ENCODE measurements around the gene RABGGTA.

RABGGTA gene, protein sequence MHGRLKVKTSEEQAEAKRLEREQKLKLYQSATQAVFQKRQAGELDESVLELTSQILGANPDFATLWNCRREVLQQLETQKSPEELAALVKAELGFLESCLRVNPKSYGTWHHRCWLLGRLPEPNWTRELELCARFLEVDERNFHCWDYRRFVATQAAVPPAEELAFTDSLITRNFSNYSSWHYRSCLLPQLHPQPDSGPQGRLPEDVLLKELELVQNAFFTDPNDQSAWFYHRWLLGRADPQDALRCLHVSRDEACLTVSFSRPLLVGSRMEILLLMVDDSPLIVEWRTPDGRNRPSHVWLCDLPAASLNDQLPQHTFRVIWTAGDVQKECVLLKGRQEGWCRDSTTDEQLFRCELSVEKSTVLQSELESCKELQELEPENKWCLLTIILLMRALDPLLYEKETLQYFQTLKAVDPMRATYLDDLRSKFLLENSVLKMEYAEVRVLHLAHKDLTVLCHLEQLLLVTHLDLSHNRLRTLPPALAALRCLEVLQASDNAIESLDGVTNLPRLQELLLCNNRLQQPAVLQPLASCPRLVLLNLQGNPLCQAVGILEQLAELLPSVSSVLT

DNA sequence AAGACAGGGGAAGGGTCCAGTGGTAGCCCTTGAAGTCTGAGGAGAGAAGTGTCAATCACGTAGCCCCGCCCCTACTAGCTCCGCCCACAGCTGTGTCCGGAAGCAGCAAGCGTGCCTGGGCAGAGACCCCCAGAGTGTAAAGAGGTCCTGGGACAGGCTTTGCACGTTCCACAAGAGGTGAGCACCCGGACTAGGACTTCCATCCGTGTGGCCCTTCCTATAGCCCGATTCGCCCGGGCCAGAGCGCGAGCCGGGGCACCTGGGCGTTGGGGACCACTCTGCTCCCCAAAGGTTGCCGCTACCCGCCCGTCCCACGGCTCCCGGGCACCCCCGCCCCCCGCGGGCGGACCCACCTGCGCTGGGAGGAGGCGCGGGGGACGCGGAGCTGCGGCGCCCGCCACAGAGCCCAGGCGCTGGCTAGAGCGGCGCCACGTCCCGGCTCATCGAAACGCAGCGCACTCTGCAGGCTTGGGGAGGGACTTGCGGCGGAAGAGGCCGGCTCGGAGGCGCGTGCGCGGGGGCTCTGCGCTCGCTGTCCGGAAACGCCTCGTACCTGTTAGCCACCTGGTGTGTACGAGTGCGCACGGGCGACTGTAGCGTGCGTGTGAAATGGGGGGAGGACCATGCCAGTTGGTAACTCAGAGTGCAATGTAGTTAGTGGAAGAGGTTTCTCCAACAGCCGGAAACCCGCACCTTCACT lies at the start of gene RABGGTA:
RABGGTA (minus strand) TSS at position 464 of the 700 bp plus-strand sequence. CDS start 482 bp downstream, outside the sequence.
- peak within 1 kb of the TSS; percentile 96 for H3K27ac ChIP-seq (ENCODE audit: low read depth, low read length)
- H3K9me3 ChIP-seq (ENCODE audit: control insufficient read depth, insufficient read depth, low read length): no peaks in the 10 kb centered on the region
- no peaks in the 10 kb centered on the region for H3K27me3 ChIP-seq (ENCODE audit: control insufficient read depth, insufficient read depth, low read length)
- H3K36me3 ChIP-seq (ENCODE audit: control insufficient read depth, insufficient read depth, low read length): peaks cover 6% of the 10 kb centered on the region
- peak within 1 kb of the TSS; percentile 95 for H3K9ac ChIP-seq (ENCODE audit: low read depth, low read length)
- H3K4me3 ChIP-seq (ENCODE audit: low read depth, low read length): peak within 1 kb of the TSS; percentile 90
- H3K4me1 ChIP-seq (ENCODE audit: control insufficient read depth, insufficient read depth, low read length): peaks cover 7% of the 10 kb centered on the region; the same call in 1 of the 2 replicates

DNA sequence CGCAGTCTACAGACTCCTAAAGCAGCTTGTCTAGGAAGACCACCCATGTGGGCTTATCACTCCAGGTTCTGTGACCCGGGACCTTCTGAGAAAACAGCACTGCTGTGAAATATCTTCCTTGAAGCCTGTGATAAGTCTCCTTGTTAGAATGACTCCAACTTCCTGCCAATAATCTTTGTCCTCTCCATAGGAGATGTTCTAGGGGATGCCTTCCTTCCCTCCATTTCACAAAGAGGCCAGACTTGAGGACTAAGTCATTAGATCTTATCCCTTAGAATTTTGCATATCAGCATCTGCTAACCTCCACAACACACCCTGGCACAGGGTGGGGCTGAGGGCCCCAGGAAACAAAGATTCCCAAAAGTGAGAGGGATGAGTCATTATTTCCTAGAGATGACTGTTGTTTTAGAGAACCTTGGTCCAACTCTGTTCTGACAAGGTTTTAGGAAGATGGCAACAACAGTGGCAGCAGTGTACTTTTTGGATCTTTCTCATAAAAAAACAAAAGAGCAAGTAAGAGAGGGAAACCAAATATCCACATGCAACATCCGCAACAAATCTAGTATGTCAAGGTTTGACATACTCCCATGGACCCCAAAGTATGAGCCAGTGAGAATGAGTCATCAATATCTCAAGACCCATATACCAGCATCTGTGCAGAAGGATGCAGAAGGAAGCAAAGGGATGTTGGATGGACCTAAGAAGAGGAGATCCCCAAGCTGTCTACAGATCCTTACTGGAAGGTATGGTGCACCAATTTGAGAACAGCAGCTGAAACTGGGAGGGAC lies 45.9 kb upstream of the RABGGTA start:
- no peaks in the 10 kb centered on the region for H3K4me1 ChIP-seq (ENCODE audit: control insufficient read depth, insufficient read depth, low read length)
- no peaks in the 10 kb centered on the region for H3K9me3 ChIP-seq (ENCODE audit: control insufficient read depth, insufficient read depth, low read length)
- H3K36me3 ChIP-seq (ENCODE audit: control insufficient read depth, insufficient read depth, low read length): no peaks in the 10 kb centered on the region
- H3K27me3 ChIP-seq (ENCODE audit: control insufficient read depth, insufficient read depth, low read length): peaks cover 38% of the 10 kb centered on the region
- H3K27ac ChIP-seq (ENCODE audit: low read depth, low read length): no peak overlapping the region
- H3K4me3 ChIP-seq (ENCODE audit: low read depth, low read length): no peak overlapping the region
- H3K9ac ChIP-seq (ENCODE audit: low read depth, low read length): no peak overlapping the region

DNA sequence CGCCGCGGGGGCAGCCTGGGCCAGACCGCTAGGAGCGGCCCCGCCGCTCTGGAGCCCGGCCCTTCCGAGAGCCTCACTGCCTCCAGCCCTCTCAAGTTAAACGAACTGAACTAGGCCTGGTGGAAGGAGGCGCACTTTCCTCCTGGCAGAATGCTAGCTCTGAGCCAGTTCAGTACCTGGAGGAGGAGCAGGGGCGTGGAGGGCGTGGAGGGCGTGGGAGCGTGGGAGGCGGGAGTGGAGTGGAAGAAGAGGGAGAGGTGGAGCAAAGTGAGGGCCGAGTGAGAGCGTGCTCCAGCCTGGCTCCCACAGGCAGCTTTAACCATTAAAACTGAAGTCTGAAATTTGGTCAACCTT lies 45.2 kb upstream of the RABGGTA start:
- Histone ChIP-seq H3K36me3 (ENCODE audit: control insufficient read depth, insufficient read depth, low read length) (no peaks in the 10 kb centered on the region), H3K9me3 (ENCODE audit: control insufficient read depth, insufficient read depth, low read length) (no peaks in the 10 kb centered on the region), H3K4me1 (ENCODE audit: control insufficient read depth, insufficient read depth, low read length) (no peaks in the 10 kb centered on the region), H3K9ac (ENCODE audit: low read depth, low read length) (no peak overlapping the region), H3K27ac (ENCODE audit: low read depth, low read length) (no peak overlapping the region), H3K27me3 (ENCODE audit: control insufficient read depth, insufficient read depth, low read length) (peaks cover 38% of the 10 kb centered on the region), H3K4me3 (ENCODE audit: low read depth, low read length) (no peak overlapping the region)

DNA sequence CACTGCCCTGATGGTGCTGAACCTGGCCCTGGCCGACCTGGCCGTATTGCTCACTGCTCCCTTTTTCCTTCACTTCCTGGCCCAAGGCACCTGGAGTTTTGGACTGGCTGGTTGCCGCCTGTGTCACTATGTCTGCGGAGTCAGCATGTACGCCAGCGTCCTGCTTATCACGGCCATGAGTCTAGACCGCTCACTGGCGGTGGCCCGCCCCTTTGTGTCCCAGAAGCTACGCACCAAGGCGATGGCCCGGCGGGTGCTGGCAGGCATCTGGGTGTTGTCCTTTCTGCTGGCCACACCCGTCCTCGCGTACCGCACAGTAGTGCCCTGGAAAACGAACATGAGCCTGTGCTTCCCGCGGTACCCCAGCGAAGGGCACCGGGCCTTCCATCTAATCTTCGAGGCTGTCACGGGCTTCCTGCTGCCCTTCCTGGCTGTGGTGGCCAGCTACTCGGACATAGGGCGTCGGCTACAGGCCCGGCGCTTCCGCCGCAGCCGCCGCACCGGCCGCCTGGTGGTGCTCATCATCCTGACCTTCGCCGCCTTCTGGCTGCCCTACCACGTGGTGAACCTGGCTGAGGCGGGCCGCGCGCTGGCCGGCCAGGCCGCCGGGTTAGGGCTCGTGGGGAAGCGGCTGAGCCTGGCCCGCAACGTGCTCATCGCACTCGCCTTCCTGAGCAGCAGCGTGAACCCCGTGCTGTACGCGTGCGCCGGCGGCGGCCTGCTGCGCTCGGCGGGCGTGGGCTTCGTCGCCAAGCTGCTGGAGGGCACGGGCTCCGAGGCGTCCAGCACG lies 44.6 kb upstream of the RABGGTA start:
- Histone ChIP-seq H3K4me3 (ENCODE audit: low read depth, low read length) (no peak overlapping the region), H3K36me3 (ENCODE audit: control insufficient read depth, insufficient read depth, low read length) (no peaks in the 10 kb centered on the region), H3K4me1 (ENCODE audit: control insufficient read depth, insufficient read depth, low read length) (no peaks in the 10 kb centered on the region), H3K9me3 (ENCODE audit: control insufficient read depth, insufficient read depth, low read length) (no peaks in the 10 kb centered on the region), H3K27me3 (ENCODE audit: control insufficient read depth, insufficient read depth, low read length) (peaks cover 38% of the 10 kb centered on the region), H3K9ac (ENCODE audit: low read depth, low read length) (no peak overlapping the region), H3K27ac (ENCODE audit: low read depth, low read length) (no peak overlapping the region)

DNA sequence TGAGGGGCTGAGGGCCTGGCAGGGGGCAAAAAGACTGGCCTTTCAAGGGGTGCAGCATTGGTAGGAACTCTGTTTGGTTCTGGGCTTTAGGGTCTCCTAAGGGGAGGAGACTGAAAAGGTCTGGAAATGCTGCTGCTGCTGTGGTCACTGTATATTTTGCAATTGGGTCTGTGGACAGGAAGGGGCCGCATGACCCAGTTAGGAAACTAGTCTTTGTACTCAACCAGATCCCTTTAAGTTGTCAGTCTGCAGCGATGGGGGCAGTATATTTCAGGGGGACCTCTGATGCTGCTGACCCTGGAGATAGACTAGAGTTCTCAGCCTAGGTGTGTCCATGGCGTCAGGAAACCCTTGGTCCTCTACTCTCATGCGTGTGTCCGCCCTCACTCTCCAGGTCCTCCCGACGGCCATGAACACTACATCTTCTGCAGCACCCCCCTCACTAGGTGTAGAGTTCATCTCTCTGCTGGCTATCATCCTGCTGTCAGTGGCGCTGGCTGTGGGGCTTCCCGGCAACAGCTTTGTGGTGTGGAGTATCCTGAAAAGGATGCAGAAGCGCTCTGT lies 43.9 kb upstream of the RABGGTA start:
- Histone ChIP-seq H3K9me3 (ENCODE audit: control insufficient read depth, insufficient read depth, low read length) (no peaks in the 10 kb centered on the region), H3K4me3 (ENCODE audit: low read depth, low read length) (no peak overlapping the region), H3K36me3 (ENCODE audit: control insufficient read depth, insufficient read depth, low read length) (no peaks in the 10 kb centered on the region), H3K9ac (ENCODE audit: low read depth, low read length) (no peak overlapping the region), H3K27ac (ENCODE audit: low read depth, low read length) (no peak overlapping the region), H3K27me3 (ENCODE audit: control insufficient read depth, insufficient read depth, low read length) (peaks cover 38% of the 10 kb centered on the region), H3K4me1 (ENCODE audit: control insufficient read depth, insufficient read depth, low read length) (no peaks in the 10 kb centered on the region)

DNA sequence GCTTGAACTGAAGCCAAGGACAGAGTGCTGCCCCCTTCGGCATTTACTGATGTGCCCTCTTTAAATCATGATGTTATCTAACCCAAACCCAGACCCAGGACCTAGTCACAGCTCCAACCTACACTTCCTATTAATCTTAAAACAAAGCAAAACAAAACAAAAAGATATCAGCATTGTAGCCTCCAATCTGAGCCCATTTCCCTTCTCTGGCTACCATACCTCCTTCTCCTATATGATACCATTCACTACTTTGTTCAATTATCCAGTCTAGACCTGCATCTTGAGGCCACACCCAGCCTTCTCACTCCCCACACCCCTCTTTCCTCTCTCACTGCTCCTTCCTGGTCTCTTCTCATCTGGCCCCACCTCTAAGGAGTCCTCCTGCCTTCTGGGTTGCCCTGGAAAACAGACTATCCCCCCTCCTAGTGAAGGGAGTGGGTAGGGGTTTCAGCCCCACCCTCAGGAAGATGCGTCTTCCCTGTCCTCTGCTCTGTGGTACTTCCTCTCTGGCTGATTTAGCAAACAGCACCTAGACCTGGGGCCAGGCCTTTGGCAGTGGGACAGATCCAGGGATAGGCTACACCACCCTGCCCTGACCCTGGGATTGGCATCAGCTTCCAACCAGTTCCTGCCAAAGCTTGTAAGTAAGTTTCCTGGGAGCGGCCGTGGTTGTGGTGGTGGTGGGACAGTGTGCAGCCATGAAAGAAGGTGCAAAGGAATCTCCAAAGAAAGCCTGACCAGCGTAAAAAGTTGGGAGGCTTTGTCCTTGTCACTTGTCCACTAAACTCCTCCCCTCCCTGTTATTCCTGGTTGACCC lies 43.2 kb upstream of the RABGGTA start:
- Histone ChIP-seq H3K27me3 (ENCODE audit: control insufficient read depth, insufficient read depth, low read length) (peaks cover 31% of the 10 kb centered on the region), H3K9ac (ENCODE audit: low read depth, low read length) (no peak overlapping the region), H3K4me1 (ENCODE audit: control insufficient read depth, insufficient read depth, low read length) (no peaks in the 10 kb centered on the region), H3K27ac (ENCODE audit: low read depth, low read length) (no peak overlapping the region), H3K36me3 (ENCODE audit: control insufficient read depth, insufficient read depth, low read length) (no peaks in the 10 kb centered on the region), H3K4me3 (ENCODE audit: low read depth, low read length) (no peak overlapping the region), H3K9me3 (ENCODE audit: control insufficient read depth, insufficient read depth, low read length) (no peaks in the 10 kb centered on the region)

DNA sequence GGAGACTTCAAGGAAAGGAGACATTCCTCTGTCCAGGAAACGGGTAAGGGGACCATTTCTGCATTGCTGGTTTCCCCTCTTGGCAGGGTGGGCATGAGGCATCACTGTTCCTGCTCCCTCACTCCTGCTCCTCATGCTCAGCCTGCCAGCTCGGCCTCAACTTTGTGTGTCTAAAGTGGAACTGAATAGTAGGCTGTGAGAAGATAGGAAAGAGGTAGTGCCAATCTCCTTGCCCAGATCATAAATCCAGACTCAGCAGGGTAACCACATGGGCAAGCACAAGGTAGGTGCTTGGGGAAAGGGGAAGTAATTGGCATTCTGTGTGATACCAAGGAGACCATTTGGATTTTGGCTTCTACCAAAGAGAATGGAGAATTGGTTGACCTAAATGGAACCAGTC lies 42.5 kb upstream of the RABGGTA start:
- Histone ChIP-seq H3K9me3 (ENCODE audit: control insufficient read depth, insufficient read depth, low read length) (no peaks in the 10 kb centered on the region), H3K36me3 (ENCODE audit: control insufficient read depth, insufficient read depth, low read length) (peaks cover 3% of the 10 kb centered on the region), H3K27me3 (ENCODE audit: control insufficient read depth, insufficient read depth, low read length) (peaks cover 24% of the 10 kb centered on the region), H3K4me3 (ENCODE audit: low read depth, low read length) (no peak overlapping the region), H3K27ac (ENCODE audit: low read depth, low read length) (no peak overlapping the region), H3K9ac (ENCODE audit: low read depth, low read length) (no peak overlapping the region), H3K4me1 (ENCODE audit: control insufficient read depth, insufficient read depth, low read length) (no peaks in the 10 kb centered on the region)

DNA sequence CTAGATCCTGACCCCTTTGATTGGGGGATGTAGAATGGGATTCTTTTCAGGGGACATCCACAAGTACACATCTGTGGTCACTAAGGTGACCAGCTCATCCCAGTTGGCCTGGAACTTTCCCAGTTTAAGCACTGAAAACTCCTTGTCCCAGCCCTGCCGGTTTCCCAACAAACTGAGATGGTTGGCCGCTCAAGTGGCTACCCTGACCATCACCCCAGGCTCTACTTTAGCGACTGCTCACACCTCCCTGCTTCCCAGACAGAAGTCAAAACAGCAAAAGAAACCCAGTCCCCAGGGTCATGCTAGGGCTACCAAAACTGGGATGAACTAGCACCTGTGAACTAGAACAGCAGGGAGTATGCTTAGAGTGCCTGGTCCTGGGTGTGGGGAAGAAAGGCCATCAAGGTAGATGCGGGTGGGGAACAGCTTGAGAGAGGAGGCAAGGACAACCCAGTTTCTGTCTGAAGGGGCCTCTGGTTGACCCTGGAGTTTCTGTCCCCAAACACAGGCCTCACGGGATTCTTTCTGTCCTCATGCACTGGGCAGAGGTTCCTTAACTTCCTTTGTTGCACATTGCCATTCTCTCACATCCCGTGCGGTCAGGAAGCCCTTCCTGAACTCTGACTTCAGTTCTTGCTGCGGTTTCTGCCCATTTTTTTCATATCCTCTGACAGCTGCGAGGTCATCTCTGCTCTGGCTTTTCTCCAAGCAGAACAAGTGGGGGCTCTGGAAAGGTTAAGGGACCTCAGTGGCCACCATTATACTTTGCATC lies 41.5 kb upstream of the RABGGTA start:
- Histone ChIP-seq H3K36me3 (ENCODE audit: control insufficient read depth, insufficient read depth, low read length) (peaks cover 10% of the 10 kb centered on the region), H3K9me3 (ENCODE audit: control insufficient read depth, insufficient read depth, low read length) (no peaks in the 10 kb centered on the region), H3K9ac (ENCODE audit: low read depth, low read length) (no peak overlapping the region), H3K27me3 (ENCODE audit: control insufficient read depth, insufficient read depth, low read length) (peaks cover 15% of the 10 kb centered on the region), H3K4me3 (ENCODE audit: low read depth, low read length) (no peak overlapping the region), H3K4me1 (ENCODE audit: control insufficient read depth, insufficient read depth, low read length) (no peaks in the 10 kb centered on the region), H3K27ac (ENCODE audit: low read depth, low read length) (no peak overlapping the region)
